ENCODE data around the gene CREB5. TPM values are rescaled to one million over a fixed set of nuclear protein-coding genes. Genes with fewer than 3 reads are reported as not detected.

CREB5 gene
- total RNA-seq, 6 donors from 2014 or later: 8.3 to 34.6 (median 15.3) TPM

DNA sequence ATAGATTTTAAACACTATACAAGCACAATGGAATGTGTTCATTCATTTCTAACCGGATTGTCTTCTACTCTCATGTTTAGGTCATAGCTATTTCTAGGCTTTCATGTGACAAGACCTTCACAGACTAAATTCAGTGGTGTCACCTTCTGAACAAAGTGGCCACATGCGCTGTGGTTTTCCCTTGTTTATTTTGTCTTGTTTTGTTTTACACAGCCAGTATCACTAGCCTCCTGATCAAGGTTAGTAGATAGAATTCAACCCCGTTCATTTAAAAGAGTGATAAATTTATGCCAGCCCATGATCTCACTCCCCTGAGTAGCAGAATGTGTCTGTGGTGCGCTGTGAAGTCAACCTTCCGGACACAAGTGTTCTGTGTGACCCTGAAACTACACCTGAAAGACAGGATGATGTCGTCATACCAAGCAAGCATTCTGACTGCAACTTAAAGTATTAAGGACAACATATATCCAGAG lies 209.1 kb downstream of the CREB5 start:
- 80 to 87% methylated on average over 6 of the region's 6 CpGs for WGBS, 2 donors
- TF ChIP-seq EP300 (IDR thresholded peaks at IDR 0.05): no peak
- TF ChIP-seq POLR2A (IDR thresholded peaks at IDR 0.05): no peak
- no peak for TF ChIP-seq POLR2AphosphoS5 (IDR thresholded peaks at IDR 0.05)
- TF ChIP-seq, protein P1, sequence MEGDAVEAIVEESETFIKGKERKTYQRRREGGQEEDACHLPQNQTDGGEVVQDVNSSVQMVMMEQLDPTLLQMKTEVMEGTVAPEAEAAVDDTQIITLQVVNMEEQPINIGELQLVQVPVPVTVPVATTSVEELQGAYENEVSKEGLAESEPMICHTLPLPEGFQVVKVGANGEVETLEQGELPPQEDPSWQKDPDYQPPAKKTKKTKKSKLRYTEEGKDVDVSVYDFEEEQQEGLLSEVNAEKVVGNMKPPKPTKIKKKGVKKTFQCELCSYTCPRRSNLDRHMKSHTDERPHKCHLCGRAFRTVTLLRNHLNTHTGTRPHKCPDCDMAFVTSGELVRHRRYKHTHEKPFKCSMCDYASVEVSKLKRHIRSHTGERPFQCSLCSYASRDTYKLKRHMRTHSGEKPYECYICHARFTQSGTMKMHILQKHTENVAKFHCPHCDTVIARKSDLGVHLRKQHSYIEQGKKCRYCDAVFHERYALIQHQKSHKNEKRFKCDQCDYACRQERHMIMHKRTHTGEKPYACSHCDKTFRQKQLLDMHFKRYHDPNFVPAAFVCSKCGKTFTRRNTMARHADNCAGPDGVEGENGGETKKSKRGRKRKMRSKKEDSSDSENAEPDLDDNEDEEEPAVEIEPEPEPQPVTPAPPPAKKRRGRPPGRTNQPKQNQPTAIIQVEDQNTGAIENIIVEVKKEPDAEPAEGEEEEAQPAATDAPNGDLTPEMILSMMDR (IDR thresholded peaks at IDR 0.05): no peak
- H3K27me3 ChIP-seq: no peaks in the 10 kb centered on the region
- H3K4me1 ChIP-seq: peaks cover 0 to 3% (median 0%) of the 10 kb centered on the region in 4 donors
- ATAC-seq (ENCODE audit: low FRiP score in 2 of 2) (no peak), DNase-seq (no peak)
- H3K4me3 ChIP-seq: no peak overlapping the region
- H3K36me3 ChIP-seq: no peaks in the 10 kb centered on the region
- no peaks in the 10 kb centered on the region for H3K9me3 ChIP-seq
- no peak overlapping the region for H3K27ac ChIP-seq

DNA sequence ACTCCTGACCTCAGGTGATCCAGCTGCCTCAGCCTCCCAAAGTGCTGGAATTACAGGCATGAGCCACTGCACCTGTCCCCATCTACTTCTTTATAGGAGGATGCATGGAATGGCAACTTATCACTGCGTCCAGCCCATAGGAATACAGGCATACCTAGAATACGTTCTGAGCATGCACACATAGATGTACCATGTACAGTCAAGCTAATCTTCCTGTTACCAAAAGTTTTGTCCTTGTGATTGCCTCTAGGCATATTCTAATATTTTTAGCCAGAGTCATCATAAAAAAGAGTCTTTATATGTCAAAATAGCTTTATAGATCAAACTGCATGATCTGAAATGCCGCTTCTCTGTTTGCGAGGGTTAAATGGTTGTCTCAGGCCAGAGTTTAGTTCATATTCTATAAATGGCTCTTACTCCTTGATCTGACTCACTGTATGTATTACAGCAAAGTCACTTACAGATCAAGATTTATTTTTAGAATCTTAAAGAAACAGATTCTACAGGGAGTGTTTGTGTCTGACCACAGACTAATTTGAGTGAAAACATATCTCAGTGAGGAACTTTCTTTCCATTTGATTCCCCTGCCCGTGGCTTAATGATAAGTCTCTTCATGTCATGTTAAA lies 210.9 kb downstream of the CREB5 start:
- peaks cover 0 to 14% (median 0%) of the 10 kb centered on the region in 4 donors for H3K4me1 ChIP-seq
- no peak for ATAC-seq (ENCODE audit: low FRiP score in 2 of 2)
- no peak overlapping the region for H3K27ac ChIP-seq
- 78 to 80% methylated on average over 5 of the region's 5 CpGs for WGBS, 2 donors
- H3K4me3 ChIP-seq: no peak overlapping the region
- DNase-seq: no peak
- TF ChIP-seq POLR2A (IDR thresholded peaks at IDR 0.05) (no peak), POLR2AphosphoS5 (IDR thresholded peaks at IDR 0.05) (no peak), EP300 (IDR thresholded peaks at IDR 0.05) (no peak)
- TF ChIP-seq, protein P1 (IDR thresholded peaks at IDR 0.05): no peak
- H3K27me3 ChIP-seq: no peaks in the 10 kb centered on the region
- no peaks in the 10 kb centered on the region for H3K36me3 ChIP-seq
- no peaks in the 10 kb centered on the region for H3K9me3 ChIP-seq

DNA sequence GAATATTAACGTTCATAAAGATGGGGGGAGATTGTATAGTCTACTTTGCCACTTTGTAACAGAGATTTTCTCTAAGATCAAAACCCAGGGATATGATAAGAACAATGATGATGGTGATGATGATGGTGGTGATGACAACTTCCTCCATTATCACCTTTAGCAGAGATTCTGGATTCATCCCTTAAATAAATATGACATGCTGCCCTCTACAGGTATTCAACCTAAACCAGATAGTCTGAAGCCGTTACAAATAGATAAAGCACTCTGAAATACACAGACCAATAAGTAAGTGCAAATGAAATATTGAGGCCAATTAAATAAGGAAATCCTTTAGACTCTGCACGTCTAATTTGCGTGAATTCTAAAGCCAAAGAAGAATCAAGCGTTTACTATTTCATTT lies 211.5 kb downstream of the CREB5 start:
- TF ChIP-seq POLR2A (IDR thresholded peaks at IDR 0.05) (no peak), POLR2AphosphoS5 (IDR thresholded peaks at IDR 0.05) (no peak), EP300 (IDR thresholded peaks at IDR 0.05) (no peak)
- TF ChIP-seq, protein P1 (IDR thresholded peaks at IDR 0.05): no peak
- Histone ChIP-seq H3K36me3 (no peaks in the 10 kb centered on the region), H3K9me3 (no peaks in the 10 kb centered on the region), H3K4me1 (peaks cover 0 to 14% (median 0%) of the 10 kb centered on the region in 4 donors), H3K4me3 (no peak overlapping the region), H3K27ac (no peak overlapping the region), H3K27me3 (no peaks in the 10 kb centered on the region)
- 54 to 62% methylated on average over 5 of the region's 5 CpGs for WGBS, 2 donors
- DNase-seq: no peak
- ATAC-seq (ENCODE audit: low FRiP score in 2 of 2): no peak

DNA sequence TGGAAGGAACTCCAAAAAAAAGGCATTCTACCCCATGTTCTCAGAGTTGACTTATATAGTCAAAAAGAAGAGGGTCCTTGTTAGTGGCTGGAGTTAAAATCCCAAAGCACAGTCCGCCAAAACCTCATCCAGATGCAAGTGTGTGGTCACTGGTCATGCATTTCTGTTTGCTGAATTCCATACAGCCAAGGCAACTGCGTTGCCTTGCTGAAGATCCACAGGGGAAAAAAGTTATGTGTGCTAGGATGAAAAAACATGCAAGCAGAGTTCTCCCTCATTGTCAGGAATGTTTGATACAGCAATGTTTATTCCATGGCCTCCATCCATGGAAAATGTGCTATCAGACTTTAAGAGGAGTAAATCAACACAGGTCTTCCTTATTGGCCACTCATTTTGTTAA lies 213.1 kb downstream of the CREB5 start:
- 65 to 85% methylated on average over 2 of the region's 2 CpGs for WGBS, 2 donors
- ATAC-seq (ENCODE audit: low FRiP score in 2 of 2) (peak in 1 of 2 donors; percentile 40), DNase-seq (no peak)
- no peaks in the 10 kb centered on the region for H3K27me3 ChIP-seq
- TF ChIP-seq POLR2A (IDR thresholded peaks at IDR 0.05): no peak
- no peak for TF ChIP-seq POLR2AphosphoS5 (IDR thresholded peaks at IDR 0.05)
- TF ChIP-seq, protein P1 (IDR thresholded peaks at IDR 0.05): no peak
- no peak for TF ChIP-seq EP300 (IDR thresholded peaks at IDR 0.05)
- H3K9me3 ChIP-seq: no peaks in the 10 kb centered on the region
- H3K27ac ChIP-seq: no peak overlapping the region
- H3K4me1 ChIP-seq: peaks cover 0 to 14% (median 0%) of the 10 kb centered on the region in 4 donors
- H3K36me3 ChIP-seq: no peaks in the 10 kb centered on the region
- H3K4me3 ChIP-seq: no peak overlapping the region

DNA sequence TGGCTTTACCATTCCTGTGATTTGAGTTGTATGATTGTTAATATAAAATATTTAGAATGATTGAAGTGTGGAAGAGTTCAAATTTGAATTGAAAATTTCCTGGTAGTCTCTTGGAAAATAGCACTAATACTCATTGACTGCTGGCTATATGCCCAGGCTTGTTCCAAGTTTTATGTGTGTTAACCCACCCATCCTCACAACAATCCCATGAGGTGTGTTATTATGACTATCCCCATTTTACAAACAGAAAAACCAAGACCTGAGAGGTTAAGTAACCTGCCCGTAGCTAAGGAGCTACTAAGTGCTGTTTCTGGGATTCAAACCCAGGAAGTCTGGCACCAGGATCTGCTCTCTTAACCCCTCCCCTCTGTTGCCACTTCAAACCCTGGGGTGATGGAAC lies 213.9 kb downstream of the CREB5 start:
- Histone ChIP-seq H3K4me3 (no peak overlapping the region), H3K4me1 (peaks cover 0 to 14% (median 0%) of the 10 kb centered on the region in 4 donors), H3K27ac (no peak overlapping the region), H3K36me3 (no peaks in the 10 kb centered on the region), H3K9me3 (no peaks in the 10 kb centered on the region), H3K27me3 (no peaks in the 10 kb centered on the region)
- no peak for DNase-seq
- WGBS, 2 donors: 47 to 67% methylated on average over 1 of the region's 1 CpG
- TF ChIP-seq POLR2A (IDR thresholded peaks at IDR 0.05) (no peak), EP300 (IDR thresholded peaks at IDR 0.05) (no peak), POLR2AphosphoS5 (IDR thresholded peaks at IDR 0.05) (no peak)
- TF ChIP-seq, protein P1 (IDR thresholded peaks at IDR 0.05): no peak
- ATAC-seq (ENCODE audit: low FRiP score in 2 of 2): no peak
